NCI-H748 (cell line): Measurements from ENCODE around the gene SLC29A1.

Experiments used
- DNase-seq: peaks from one replicate; lab custom pipeline; 2025; ENCODE audit not compliant: unreplicated experiment; lab: John Stamatoyannopoulos, UW

The SLC29A1 gene

DNA sequence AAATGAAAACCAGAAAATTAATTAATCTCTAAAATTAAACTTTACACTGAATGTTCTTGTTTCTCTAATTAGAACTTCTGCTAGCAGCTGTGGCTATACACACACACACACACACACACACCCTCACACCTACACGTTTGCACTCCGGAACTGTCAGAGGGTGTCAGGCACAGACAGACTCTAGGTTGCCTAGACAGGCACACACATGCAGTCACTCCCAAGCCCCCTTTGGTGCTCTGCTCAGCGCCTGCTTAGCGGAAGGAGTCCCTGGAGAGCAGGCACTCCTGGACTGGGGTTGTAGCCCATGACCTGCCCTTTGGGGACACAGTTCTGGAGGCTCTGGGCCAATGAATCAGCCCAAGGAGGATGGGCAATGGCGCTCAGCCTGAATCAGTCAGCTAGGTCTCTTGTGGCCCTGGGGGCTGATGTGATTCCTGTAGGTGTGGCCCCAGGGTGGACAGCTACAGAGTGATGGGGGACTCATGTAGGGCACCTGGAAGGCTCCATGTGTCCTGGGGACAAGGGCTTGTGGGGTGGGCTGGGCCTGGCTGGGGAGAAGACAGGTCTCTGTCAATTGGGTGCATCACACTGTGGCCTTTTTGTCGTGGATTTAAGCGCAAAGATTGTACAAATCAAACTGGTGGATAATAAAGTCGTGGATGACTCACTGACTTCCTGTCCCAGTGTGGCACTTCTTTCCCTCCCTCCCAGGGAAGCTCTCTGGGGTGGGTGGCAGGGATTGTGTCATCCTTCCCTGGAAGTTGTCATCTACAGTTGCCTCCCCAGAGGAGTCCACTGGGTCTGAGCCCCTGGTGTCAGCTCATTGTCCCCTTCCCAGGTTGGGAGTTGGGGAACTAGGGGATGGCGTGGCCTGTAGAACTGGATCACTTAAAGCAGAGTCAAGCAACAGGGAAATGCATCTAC, 55.6 kb downstream of the SLC29A1 start:
- DNase-seq = no peak
